ENCODE data around the gene LRCH3.

The LRCH3 gene

DNA sequence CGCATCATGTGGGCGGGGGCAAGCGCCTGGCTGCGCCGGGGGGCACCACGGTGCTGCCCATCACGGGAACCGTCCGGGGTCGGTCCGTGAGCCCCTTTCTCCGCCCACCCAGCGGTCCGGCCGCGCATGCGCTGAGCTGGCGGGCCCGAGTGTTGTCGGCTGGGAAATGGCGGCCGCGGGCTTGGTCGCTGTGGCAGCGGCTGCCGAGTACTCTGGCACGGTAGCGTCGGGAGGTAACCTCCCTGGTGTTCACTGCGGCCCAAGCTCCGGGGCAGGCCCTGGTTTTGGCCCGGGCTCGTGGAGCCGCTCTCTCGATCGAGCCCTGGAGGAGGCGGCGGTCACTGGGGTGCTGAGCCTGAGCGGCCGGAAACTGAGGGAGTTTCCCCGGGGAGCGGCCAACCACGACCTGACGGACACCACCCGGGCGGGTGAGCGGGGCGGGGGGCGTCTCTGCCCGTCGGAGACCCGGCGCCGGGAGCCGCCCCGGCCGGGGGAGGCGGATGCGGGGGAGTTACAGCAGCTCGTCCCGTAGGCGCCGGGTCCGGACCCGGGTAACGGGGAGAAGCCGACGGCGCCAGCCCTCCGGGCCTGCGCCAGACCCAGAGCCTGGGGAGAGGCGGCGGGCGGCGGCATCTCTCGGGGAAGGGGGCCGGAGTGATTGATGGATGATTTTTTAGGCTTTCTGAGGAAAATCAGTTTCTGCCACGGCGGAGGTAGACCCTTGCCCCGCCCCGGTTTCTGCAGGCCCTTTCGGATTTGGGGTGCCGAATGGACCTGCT, at the start of gene LRCH3:
TSS of gene LRCH3 (plus strand) at position 142 of the 779 bp plus-strand sequence. CDS start at position 167, 25 bp downstream.
- DNase-seq: peak in 1 of 2 experiments; percentile 32

- DNase-seq: no peak
Observed at GRCh38 chr3:197742787-197743186, 48.3 kb upstream of the LRCH3 start.

- no peak for DNase-seq
Observed at GRCh38 chr3:197746209-197746608, 44.8 kb upstream of the LRCH3 start.

- no peak for DNase-seq
Observed at GRCh38 chr3:197746801-197747237, 44.2 kb upstream of the LRCH3 start.

GRCh38 chr3:197748597-197749314, 42.3 kb upstream of the LRCH3 start:
- DNase-seq: no peak

GRCh38 chr3:197749315-197749600, 41.8 kb upstream of the LRCH3 start:
- no peak for DNase-seq

DNA sequence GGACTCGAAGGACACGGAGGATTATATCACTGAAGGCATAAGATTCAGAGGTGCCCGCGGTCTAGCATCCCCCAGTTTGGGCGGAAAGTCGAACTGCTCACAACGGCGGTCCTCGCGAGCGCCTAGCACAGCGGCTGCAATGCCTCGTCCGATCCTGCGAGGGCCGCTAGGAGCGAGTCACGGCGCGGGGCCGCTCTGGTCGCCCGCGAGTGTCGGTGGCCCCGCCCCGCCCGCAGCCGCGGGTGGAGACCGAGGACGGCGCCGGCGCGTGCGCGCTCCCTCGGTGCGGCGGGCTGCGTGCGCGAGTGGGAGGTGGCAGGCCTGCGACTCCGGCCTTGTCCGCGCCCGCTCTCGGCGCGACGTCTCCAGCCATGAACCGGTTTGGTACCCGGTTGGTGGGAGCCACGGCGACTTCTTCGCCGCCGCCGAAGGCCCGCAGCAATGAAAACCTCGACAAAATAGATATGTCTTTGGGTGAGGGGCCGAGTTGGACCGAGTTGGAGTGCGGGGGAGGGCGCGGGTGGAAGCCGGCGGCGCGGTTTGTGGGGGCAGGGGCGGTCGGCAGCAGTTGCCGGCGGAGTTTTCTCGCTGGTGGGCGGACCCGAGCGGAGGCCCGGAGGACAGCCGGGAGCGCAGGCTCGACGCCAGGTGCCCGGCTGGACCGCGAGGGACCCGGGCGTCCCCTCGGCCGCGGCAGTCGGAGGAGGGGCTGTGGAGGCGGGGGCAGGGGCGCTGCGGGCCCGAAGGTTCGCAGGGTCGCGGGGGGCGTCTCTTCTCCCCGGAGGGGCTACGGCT, 41.3 kb upstream of the LRCH3 start, which contains the start of gene FYTTD1:
TSS of gene FYTTD1 (plus strand) at position 283 of the 795 bp plus-strand sequence. CDS start at position 372, 89 bp downstream.
- peak; percentile 8 to 66 for DNase-seq

GRCh38 chr3:197750396-197750831, 40.6 kb upstream of the LRCH3 start:
- DNase-seq: peak in 1 of 2 experiments; percentile 5

- no peak for DNase-seq
Observed at GRCh38 chr3:197750858-197751737, 40.0 kb upstream of the LRCH3 start.

DNA sequence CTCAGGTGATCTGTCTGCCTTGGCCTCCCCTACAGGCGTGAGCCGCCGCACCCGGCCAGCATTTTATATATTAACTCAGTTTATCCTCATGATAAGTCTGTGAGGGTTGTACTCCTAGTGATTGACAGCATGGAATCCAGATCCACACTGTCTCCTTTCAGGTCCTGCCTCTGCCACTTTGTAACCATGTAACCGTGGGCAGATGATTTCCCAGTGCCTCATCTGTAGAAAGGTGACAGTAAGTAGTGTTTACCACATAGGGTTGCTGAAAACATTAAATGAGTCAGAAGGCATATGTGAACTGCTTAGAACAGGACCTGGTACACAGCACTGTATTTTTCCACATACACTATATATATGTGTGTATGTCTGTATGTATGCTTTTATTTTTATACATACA, 38.9 kb upstream of the LRCH3 start:
- no peak for DNase-seq

DNA sequence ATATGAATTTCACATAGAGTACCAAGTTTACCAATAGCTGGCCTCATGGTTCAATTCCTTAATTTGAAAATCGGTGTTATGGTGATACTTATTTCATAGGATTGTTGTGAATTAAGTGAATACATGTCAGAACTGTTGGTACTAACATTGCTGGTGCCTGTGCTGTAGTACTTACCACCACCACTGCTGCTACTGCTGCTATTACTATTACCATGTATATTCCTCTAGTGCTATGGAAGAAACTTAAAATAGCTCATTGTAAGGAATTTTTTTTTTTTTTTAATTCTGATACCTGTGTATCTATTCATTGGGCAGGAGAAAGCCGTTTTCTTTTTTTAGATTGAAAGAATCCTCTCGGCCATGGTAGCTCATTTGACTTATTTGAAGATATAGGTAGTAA, 37.8 kb upstream of the LRCH3 start:
- DNase-seq: no peak

DNA sequence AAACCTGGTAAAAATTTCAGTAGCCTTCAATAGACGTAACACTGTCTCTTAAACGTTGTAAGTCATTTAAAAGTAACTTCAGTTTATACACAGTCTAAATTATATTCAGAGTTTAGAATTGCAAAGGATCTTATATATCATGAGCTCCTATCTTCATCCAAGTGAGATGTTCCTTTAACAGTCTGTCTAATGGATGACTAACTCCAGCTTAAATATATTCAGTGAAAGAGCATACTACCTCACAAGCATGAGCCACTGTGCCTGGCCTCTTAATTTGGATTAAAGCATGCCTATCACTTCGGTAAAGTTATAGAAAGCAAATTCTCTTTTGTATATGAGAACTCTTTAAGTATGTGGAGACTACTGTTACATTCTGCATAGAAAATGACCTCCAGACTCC, 34.4 kb upstream of the LRCH3 start:
- no peak for DNase-seq

GRCh38 chr3:197758512-197758911, 32.5 kb upstream of the LRCH3 start:
- DNase-seq: no peak

DNA sequence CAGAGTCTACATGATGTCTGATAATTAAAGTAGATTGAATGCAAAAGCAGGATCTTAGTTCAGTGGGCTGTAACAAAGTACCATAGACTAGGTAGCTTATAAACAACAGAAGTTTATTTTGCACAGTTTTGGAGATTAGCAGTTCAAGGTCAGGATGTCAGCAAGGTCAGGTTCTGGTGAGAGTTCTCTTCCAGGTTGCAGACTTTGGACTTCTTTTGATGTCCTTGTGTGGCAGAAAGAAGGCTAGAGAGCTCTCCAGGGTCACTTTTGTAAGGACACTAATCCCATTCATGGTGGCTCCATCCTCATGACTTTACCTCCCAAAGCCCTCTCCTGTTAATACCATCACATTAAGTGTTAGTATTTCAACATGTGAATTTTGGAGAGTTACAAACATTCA, 29.3 kb upstream of the LRCH3 start:
- DNase-seq: no peak

DNA sequence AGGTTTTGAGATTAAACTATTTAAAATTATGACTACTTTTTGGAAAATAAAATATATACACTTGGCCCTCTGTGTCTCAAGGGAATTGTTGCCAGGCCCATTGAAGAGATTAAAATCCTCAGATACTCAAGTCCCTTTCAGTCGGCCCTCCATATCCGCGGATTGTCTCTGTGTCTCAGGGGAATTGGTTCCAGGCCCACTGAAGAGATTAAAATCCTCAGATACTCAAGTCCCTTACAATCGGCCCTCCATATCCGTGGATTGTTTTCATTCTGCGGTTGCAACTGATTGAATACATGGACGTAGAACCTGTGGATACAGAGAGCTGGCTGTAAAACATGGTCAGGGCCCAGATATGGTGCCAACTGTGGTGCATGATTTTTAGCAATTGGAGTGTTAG, 15.7 kb upstream of the LRCH3 start:
- DNase-seq: no peak

- DNase-seq: no peak
Observed at GRCh38 chr3:197782230-197782629, 8.8 kb upstream of the LRCH3 start.

GRCh38 chr3:197784019-197784585, 7.0 kb upstream of the LRCH3 start:
- no peak for DNase-seq

DNA sequence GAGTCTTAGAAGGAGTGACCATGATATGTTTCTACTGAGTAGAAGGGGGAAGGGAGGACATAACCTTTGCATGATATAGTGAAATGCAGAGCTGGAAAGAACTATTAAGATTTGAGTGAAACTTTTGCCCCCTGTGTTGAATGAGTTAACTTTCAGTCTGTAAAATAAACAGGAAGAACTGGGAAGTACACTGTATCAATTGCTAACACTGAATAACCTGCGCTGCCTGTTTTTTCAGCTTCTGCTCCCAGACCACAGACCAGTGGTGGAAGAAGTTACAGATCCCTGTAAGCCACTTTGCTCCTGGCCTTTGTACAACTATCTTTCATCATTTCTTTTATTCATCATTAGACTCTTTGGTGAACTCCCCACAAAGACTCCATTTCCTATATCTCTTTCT, 3.6 kb upstream of the LRCH3 start:
- no peak for DNase-seq

DNA sequence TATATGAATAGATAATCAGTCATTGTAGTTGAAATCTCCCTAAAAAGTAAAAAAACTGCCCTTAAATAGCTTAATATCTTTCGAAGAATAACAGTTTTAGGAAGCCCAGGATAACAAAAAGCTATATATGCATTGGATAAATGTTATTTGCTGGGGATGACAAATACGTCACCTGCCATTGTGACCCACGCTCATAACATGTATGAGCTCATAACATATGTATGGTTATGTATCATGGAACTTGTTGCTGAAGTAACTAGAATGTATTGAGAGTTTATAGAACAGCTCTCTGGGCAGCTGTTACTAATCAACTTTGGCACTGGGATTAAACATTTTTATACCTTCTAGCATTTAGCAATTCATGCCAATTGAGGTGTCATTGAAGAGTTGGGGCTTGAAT, 1.7 kb upstream of the LRCH3 start:
- no peak for DNase-seq

DNA sequence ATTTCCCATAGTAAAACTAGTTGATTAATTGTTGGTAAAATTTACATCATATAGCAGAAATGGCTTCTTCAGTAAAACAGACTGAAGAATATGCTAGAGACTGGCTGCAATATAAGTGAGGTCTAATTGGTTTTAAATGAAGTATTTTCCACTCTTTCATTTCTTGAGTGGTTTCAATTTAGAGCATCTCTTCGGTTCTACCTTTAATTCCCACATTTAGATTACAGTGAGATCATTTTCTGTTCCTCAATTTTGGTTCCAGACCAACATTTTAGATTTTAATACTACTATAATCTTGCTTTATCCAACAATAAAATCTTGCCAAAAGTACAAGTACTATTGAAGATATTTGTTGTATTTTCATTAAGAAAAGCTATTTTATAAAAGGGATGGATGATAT, 1.0 kb upstream of the LRCH3 start:
- no peak for DNase-seq

DNA sequence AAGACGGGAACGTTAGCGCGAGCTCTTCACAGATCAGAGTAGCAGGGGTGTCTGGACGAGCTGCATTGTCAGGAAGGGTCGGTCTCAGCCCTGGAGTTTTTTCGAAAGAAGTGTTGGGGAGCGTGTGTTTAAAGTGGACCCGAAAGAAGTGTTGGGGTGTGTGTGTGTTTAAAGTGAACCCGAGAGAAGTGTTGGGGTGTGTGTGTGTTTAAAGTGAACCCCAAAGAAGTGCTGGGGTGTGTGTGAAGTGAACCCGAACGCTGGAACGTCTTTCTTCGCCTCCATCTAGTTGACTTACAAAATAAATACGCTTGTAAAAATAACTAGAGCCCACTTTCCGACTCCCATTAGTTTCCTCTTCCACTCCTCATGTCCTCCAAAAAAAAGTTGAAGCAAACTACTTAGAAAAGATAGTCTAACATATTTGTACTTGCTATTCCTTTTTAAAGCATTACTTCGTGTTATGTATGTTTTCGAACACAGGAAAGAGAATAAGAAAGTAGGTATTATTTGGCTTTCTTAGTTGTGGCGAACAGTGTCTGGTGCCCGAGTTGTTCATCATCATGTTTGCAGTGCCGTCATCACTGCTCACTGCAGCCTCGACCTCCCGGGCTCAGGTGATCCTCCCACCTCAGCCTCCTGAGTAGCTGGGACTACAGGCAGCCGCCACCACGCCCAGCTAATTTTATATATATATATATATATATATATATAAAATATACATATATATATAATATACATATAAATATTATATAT, 1.0 kb downstream of the LRCH3 start:
- no peak for DNase-seq
